K562 (cell line): Measurements from ENCODE around the gene NR3C1. TPM values are rescaled to one million over a fixed set of nuclear protein-coding genes. Genes with fewer than 3 reads are reported as not detected.

Experiments
- CBX8 ChIP-seq: fragments of 200-600 bp; sonication (generic); IDR thresholded peaks from 2 replicates; pipeline ENCODE4 v1.6.1; 2012; ENCODE audit warnings: borderline replicate concordance, mixed run types, low read depth, mild to moderate bottlenecking, moderate library complexity, mixed read lengths, low read length, control low read depth, inconsistent platforms; ENCODE audit not compliant: poor library complexity, severe bottlenecking; ENCODE audit errors: extremely low read depth
- CCAR2 ChIP-seq: fragments of 200-400 bp; formaldehyde crosslinking; IDR thresholded peaks from 2 replicates; pipeline ENCODE4 v1.6.1; 2017; ENCODE audit warnings: mild to moderate bottlenecking, low read depth, low read length
- GTF2F1 ChIP-seq: IDR thresholded peaks from 2 replicates; pipeline ENCODE4 v1.6.1; 2011; ENCODE audit warnings: low read depth, low read length, improper control_type of control experiment
- OTX1 ChIP-seq: fragments of 450-650 bp; formaldehyde crosslinking; IDR thresholded peaks from 2 replicates; pipeline ENCODE4 v1.4.0; 2022; ENCODE audit warnings: mild to moderate bottlenecking
- POU5F1 ChIP-seq: fragments of 150-350 bp; IDR thresholded peaks from 2 replicates; pipeline ENCODE4 v1.6.1; 2014; ENCODE audit warnings: borderline replicate concordance, low read length, low read depth, mild to moderate bottlenecking; ENCODE audit not compliant: partially characterized antibody
- SAFB2 ChIP-seq: fragments of 200-400 bp; formaldehyde crosslinking; IDR thresholded peaks from 2 replicates; pipeline ENCODE4 v1.6.1; 2018; ENCODE audit warnings: borderline replicate concordance, low read length, low read depth, moderate library complexity; ENCODE audit not compliant: severe bottlenecking
- TAF1 ChIP-seq: IDR thresholded peaks from 2 replicates; pipeline ENCODE4 v1.6.1; 2011; ENCODE audit warnings: mild to moderate bottlenecking, low read length, moderate library complexity; ENCODE audit not compliant: insufficient read depth, control insufficient read depth, severe bottlenecking; ENCODE audit errors: extremely low read depth
- ZNF589 ChIP-seq: fragments of 200-800 bp; sonication (Bioruptor generic); IDR thresholded peaks from 2 replicates; pipeline ENCODE4 v1.6.1; 2016; ENCODE audit warnings: low read depth, missing genetic modification characterization, missing compliant biosample characterization
- ZZZ3 ChIP-seq: fragments of 450-650 bp; IDR thresholded peaks from 2 replicates; pipeline ENCODE4 v1.6.1; 2016; ENCODE audit warnings: antibody characterized with exemption, mild to moderate bottlenecking, moderate library complexity
- polyA plus RNA-seq, 8 experiments: library from polyadenylated mRNA; depleted of rRNA in 4 of 8; stranded (reverse) in 5 of 8; unstranded in 3 of 8; fragments of >200 nt; fragmentation: Nextera tagmentation in 2 of 8; fragmentation: Illumina TruSeq in 1 of 8; extraction: Ambion mirVana in 2 of 8; extraction: Trizol in 1 of 8; gene quantifications; 2 replicates each; pipeline versions ENCODE4 v1.2.1 to v1.2.3, GENCODE V29; 2011 to 2014; ENCODE audit warnings: inconsistent platforms in 1 of 8, missing spikeins in 1 of 8
- total RNA-seq, 7 experiments: library from RNA; depleted of rRNA in 6 of 7; stranded (reverse); fragments of >200 nt in 6 of 7; fragmentation: Illumina TruSeq in 2 of 7; extraction: Trizol in 2 of 7; gene quantifications; 2 replicates each; pipeline versions ENCODE4 v1.2.1 to v1.2.3, GENCODE V29; 2011 to 2021; ENCODE audit warnings: low replicate concordance in 1 of 7
- TF ChIP-seq, protein P1 (sequence below): fragments of 450-650 bp; IDR thresholded peaks from 2 replicates; pipeline ENCODE4 v1.6.1; 2016; ENCODE audit warnings: mild to moderate bottlenecking, moderate library complexity
- TF ChIP-seq, protein P2 (sequence below): fragments of 450-650 bp; formaldehyde crosslinking; IDR thresholded peaks from 2 replicates; pipeline ENCODE4 v1.4.0; 2022; ENCODE audit warnings: missing genetic modification characterization
- TF ChIP-seq, protein P3 (sequence below): sonication (generic); formaldehyde crosslinking; IDR thresholded peaks from 2 replicates; pipeline ENCODE4 v1.8.0; 2023; ENCODE audit warnings: mild to moderate bottlenecking, missing genetic modification reagents

NR3C1 gene
- total and polyA plus RNA-seq, 9 of the 15 experiments (the other 6 are each of a cell fraction or from before 2014, with no cell fraction given): 8.2 to 36.0 (median 15.0) TPM

DNA sequence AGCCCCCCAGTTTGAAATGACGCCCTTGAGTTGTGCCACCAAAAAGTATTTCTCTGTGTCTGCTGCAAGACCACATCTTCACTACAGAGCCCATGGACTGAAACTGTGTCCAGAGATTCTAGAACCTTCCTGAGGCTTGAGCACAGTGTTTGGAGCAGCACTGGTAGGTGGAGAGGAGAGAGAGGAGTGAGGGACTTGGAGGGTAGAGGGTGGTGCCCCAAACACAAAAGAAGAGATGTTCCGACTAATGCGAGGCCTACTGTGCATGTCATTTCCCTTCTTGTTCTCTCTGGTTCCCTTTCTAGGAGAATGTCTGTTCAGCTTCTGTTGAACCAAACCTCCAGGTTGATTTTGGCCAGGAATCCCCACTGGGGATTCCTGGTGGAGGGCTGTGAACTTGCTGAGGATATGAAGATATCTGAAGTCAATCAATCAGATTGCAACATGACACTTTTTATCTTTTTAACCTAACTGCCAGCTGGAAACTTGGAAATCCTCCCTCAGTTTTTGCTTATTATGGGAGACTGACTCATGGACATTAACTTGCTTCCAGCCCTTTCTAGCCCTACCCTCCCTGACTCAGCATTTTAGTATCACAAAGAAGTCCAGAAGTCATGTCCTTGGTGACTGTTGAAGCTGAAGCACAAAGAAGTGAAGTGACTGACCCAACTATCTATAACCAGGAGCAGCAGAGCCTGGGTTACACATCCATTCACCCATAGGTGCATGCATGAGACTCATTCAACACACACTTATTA is 154.5 kb downstream of the NR3C1 start (continued):
- TF ChIP-seq, protein P1, sequence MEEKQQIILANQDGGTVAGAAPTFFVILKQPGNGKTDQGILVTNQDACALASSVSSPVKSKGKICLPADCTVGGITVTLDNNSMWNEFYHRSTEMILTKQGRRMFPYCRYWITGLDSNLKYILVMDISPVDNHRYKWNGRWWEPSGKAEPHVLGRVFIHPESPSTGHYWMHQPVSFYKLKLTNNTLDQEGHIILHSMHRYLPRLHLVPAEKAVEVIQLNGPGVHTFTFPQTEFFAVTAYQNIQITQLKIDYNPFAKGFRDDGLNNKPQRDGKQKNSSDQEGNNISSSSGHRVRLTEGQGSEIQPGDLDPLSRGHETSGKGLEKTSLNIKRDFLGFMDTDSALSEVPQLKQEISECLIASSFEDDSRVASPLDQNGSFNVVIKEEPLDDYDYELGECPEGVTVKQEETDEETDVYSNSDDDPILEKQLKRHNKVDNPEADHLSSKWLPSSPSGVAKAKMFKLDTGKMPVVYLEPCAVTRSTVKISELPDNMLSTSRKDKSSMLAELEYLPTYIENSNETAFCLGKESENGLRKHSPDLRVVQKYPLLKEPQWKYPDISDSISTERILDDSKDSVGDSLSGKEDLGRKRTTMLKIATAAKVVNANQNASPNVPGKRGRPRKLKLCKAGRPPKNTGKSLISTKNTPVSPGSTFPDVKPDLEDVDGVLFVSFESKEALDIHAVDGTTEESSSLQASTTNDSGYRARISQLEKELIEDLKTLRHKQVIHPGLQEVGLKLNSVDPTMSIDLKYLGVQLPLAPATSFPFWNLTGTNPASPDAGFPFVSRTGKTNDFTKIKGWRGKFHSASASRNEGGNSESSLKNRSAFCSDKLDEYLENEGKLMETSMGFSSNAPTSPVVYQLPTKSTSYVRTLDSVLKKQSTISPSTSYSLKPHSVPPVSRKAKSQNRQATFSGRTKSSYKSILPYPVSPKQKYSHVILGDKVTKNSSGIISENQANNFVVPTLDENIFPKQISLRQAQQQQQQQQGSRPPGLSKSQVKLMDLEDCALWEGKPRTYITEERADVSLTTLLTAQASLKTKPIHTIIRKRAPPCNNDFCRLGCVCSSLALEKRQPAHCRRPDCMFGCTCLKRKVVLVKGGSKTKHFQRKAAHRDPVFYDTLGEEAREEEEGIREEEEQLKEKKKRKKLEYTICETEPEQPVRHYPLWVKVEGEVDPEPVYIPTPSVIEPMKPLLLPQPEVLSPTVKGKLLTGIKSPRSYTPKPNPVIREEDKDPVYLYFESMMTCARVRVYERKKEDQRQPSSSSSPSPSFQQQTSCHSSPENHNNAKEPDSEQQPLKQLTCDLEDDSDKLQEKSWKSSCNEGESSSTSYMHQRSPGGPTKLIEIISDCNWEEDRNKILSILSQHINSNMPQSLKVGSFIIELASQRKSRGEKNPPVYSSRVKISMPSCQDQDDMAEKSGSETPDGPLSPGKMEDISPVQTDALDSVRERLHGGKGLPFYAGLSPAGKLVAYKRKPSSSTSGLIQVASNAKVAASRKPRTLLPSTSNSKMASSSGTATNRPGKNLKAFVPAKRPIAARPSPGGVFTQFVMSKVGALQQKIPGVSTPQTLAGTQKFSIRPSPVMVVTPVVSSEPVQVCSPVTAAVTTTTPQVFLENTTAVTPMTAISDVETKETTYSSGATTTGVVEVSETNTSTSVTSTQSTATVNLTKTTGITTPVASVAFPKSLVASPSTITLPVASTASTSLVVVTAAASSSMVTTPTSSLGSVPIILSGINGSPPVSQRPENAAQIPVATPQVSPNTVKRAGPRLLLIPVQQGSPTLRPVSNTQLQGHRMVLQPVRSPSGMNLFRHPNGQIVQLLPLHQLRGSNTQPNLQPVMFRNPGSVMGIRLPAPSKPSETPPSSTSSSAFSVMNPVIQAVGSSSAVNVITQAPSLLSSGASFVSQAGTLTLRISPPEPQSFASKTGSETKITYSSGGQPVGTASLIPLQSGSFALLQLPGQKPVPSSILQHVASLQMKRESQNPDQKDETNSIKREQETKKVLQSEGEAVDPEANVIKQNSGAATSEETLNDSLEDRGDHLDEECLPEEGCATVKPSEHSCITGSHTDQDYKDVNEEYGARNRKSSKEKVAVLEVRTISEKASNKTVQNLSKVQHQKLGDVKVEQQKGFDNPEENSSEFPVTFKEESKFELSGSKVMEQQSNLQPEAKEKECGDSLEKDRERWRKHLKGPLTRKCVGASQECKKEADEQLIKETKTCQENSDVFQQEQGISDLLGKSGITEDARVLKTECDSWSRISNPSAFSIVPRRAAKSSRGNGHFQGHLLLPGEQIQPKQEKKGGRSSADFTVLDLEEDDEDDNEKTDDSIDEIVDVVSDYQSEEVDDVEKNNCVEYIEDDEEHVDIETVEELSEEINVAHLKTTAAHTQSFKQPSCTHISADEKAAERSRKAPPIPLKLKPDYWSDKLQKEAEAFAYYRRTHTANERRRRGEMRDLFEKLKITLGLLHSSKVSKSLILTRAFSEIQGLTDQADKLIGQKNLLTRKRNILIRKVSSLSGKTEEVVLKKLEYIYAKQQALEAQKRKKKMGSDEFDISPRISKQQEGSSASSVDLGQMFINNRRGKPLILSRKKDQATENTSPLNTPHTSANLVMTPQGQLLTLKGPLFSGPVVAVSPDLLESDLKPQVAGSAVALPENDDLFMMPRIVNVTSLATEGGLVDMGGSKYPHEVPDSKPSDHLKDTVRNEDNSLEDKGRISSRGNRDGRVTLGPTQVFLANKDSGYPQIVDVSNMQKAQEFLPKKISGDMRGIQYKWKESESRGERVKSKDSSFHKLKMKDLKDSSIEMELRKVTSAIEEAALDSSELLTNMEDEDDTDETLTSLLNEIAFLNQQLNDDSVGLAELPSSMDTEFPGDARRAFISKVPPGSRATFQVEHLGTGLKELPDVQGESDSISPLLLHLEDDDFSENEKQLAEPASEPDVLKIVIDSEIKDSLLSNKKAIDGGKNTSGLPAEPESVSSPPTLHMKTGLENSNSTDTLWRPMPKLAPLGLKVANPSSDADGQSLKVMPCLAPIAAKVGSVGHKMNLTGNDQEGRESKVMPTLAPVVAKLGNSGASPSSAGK: no peak; the same call in 1 of the 2 replicates
- TF ChIP-seq, protein P2, sequence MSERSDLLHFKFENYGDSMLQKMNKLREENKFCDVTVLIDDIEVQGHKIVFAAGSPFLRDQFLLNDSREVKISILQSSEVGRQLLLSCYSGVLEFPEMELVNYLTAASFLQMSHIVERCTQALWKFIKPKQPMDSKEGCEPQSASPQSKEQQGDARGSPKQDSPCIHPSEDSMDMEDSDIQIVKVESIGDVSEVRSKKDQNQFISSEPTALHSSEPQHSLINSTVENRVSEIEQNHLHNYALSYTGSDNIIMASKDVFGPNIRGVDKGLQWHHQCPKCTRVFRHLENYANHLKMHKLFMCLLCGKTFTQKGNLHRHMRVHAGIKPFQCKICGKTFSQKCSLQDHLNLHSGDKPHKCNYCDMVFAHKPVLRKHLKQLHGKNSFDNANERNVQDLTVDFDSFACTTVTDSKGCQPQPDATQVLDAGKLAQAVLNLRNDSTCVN (CRISPR knock-in tag): no peak
- TF ChIP-seq SAFB2 (no peak), ZNF589 (CRISPR knock-in tag) (no peak), GTF2F1 (no peak), ZZZ3 (no peak), CCAR2 (no peak), OTX1 (CRISPR knock-in tag) (no peak), CBX8 (no peak), POU5F1 (no peak), TAF1 (peak; percentile 11)
- TF ChIP-seq, protein P3, sequence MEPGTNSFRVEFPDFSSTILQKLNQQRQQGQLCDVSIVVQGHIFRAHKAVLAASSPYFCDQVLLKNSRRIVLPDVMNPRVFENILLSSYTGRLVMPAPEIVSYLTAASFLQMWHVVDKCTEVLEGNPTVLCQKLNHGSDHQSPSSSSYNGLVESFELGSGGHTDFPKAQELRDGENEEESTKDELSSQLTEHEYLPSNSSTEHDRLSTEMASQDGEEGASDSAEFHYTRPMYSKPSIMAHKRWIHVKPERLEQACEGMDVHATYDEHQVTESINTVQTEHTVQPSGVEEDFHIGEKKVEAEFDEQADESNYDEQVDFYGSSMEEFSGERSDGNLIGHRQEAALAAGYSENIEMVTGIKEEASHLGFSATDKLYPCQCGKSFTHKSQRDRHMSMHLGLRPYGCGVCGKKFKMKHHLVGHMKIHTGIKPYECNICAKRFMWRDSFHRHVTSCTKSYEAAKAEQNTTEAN: no peak
